HK-2 (cell line): ENCODE results near the gene RAMP3.

ENCODE experiments used
- DNase-seq: peaks from one replicate; pipeline ENCODE4 v3.0.0-alpha.2; 2018; ENCODE audit not compliant: unreplicated experiment

Gene RAMP3

GRCh38 chr7:45223078-45223477 lies 65.5 kb downstream of the RAMP3 start:
- DNase-seq = no peak

- no peak for DNase-seq
Observed at GRCh38 chr7:45223728-45224630, 66.4 kb downstream of the RAMP3 start.

GRCh38 chr7:45224832-45225231 lies 67.2 kb downstream of the RAMP3 start:
- DNase-seq = no peak

GRCh38 chr7:45225311-45225947 lies 67.8 kb downstream of the RAMP3 start:
- no peak for DNase-seq

GRCh38 chr7:45225948-45226335 lies 68.4 kb downstream of the RAMP3 start:
- DNase-seq = no peak

GRCh38 chr7:45229156-45229920 lies 71.7 kb downstream of the RAMP3 start:
- DNase-seq = no peak

GRCh38 chr7:45230083-45230482 lies 72.5 kb downstream of the RAMP3 start:
- DNase-seq = no peak

- DNase-seq = no peak
Observed at GRCh38 chr7:45230611-45231165, 73.1 kb downstream of the RAMP3 start.

- DNase-seq = no peak
Observed at GRCh38 chr7:45233249-45233775, 75.7 kb downstream of the RAMP3 start.
